Fibroblast of peridontal ligament (primary cell): ENCODE results near the gene PPFIA3.
"Not testable (repeated sequence)": the region's sequence is repeated elsewhere in the genome, so short reads cannot be mapped to it uniquely, and the experiment has no call there.

ENCODE experiments used
- DNase-seq: peaks from one replicate; pipeline ENCODE4 v3.0.0-alpha.2; 2010; ENCODE audit errors: extremely low read depth

Gene PPFIA3

DNA sequence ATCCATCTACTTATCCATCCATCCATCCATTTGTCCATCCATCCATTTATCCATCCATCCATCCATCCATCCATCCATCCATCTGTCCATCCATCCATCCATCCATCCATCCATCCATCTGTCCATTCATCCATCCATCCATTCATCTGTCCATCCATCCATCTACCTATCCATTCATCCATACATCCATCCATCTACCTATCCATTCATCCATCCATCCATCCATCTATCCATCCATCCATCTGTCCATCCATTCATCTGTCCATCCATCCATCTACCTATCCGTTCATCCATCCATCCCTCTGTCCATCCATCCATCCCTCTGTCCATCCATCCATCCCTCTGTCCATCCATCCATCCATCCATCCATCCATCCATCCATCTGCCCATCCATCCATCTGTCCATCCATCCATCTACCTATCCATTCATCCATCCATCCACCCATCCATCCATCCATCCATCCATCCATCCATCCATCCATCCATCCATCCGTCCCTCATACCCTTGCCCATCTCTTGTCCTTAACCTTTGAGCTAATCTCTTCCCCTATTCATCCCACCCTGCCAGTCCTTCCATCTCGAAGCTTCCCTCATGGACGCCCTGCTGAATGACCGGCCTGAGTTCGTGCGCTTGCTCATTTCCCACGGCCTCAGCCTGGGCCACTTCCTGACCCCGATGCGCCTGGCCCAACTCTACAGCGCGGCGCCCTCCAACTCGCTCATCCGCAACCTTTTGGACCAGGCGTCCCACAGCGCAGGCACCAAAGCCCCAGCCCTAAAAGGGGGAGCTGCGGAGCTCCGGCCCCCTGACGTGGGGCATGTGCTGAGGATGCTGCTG, 62.9 kb downstream of the PPFIA3 start:
- not testable (repeated sequence) for DNase-seq

DNA sequence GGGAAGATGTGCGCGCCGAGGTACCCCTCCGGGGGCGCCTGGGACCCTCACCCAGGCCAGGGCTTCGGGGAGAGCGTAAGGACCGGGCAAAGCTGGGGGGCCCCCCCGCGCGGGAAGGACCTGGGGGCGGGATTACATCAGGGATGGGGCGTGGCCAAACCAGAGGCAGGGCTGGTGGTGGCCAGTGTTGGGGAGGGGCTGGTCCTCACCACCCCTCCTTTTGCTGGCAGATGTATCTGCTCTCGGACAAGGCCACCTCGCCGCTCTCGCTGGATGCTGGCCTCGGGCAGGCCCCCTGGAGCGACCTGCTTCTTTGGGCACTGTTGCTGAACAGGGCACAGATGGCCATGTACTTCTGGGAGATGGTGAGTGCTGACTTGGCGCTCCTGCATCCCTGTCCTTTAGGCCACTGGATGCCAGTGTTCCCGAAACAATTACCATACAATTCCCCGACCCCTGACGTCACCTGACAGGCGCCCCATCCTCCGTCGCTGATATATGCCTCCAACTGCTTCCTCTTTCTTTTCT, 63.6 kb downstream of the PPFIA3 start:
- DNase-seq = no peak

DNA sequence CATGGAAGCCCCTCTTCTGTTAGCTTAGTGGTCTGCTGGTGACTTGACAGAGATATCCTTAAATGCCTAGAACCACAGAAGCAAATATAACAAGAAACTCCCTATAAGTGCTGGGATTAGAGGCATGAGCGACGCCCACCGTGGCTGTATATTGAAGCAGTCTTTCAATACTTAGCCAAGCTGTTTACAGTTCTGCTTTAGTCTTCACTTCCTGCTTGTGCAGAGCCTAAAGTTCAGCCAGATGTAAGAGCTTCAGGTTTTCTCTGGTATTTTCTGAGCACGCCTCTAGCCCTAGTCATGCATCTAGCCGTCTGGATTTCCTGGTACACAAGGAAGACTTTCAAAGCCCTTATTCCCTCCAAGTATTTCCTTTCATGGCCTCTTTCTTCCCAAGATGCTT, 66.8 kb downstream of the PPFIA3 start:
- no peak for DNase-seq

DNA sequence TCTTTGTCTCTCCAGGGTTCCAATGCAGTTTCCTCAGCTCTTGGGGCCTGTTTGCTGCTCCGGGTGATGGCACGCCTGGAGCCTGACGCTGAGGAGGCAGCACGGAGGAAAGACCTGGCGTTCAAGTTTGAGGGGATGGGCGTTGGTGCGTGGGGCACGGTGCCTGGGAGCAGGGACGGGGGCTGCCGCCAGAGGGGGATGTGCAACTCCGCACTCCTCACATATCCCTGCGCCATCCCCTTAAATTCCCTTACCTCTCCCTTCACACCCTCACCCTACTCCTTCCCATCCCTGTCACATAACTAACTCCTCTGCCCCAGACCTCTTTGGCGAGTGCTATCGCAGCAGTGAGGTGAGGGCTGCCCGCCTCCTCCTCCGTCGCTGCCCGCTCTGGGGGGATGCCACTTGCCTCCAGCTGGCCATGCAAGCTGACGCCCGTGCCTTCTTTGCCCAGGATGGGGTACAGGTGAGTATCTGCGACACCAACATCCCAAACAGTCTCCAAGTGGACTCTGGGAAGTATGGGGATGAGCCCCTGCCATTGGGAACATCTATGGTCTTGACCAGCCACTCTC, 69.4 kb downstream of the PPFIA3 start:
- no peak for DNase-seq

DNA sequence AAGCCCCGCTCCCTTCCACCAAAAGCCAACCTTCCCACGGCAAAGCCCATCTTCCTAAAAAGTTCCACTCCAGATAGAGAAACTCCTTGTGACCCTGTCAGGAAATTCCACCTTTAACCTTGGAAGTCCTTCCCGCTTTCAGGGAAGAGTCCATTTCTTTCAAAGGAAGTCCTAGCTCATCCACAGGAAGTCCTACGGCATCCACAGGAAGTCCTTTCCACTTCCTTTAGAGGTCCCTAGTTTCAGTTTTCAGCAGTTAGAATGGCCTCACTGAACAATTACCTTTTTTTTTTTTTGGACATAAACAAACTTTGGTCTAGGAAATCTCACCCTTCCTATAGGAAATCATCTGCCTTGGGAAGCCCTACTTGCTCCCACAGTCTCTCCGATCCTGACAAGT, 69.9 kb downstream of the PPFIA3 start:
- DNase-seq = no peak

DNA sequence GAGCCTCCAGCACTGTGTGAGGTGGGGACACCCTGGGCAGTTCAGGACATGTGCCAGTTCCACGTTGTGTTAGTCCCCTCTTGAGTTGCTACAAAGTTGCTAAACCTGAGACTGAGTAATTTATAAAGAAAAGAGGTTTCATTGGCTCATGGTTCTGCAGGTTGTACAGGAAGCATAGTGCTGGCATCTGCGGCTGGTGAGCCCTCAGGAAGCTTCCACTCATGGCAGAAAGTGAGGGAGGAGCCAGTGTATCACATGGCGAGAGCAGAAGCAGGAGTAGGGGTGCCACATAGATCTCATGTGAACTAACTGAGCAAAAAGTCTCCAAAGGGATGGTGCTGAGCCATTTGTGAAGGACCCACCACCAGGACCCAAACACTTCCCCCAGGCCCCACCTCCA, 71.4 kb downstream of the PPFIA3 start:
- no peak for DNase-seq

DNA sequence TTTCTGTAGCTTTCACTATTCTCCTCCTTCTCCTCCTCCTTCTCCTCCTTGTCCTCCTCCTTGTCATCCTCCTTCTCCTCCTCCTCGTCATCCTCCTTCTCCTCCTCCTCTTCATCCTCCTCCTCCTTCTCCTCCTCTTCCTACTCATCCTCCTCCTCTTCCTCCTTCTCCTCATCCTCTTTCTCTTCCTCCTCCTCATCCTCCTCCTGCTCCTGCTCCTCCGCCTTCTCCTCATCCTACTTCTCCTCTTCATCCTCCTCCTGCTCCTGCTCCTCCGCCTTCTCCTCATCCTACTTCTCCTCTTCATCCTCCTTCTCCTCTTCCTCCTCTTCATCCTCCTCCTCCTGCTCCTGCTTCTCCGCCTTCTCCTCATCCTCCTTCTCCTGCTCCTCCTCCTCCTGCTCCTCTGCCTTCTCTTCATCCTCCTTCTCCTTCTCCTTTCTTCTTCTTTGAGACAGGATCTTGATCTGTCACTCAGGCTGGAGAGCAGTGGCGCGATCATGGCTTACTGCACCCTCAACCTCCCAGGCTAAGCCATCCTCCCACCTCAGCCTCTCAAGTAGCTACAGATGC, 74.6 kb downstream of the PPFIA3 start:
- DNase-seq = no peak

DNA sequence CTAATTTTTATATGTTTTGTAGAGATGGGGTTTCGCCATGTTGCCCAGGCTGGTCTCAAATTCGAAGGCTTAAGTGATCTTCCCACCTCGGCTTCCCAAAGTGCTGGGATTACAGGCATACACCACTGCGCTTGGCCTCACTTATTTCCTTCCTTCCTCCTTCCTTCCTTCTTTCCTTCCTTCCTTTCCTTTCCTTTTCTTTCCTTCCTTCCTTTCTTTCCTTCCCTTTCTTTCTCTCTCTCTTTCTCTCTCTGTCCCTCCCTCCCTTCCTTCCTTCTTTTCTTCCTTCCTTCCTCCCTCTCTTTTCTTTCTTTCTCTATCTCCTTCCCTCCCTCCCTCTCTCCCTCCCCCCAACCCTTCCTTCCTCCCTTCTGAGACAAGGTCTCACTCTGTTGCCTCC, 75.1 kb downstream of the PPFIA3 start:
- DNase-seq = no peak

DNA sequence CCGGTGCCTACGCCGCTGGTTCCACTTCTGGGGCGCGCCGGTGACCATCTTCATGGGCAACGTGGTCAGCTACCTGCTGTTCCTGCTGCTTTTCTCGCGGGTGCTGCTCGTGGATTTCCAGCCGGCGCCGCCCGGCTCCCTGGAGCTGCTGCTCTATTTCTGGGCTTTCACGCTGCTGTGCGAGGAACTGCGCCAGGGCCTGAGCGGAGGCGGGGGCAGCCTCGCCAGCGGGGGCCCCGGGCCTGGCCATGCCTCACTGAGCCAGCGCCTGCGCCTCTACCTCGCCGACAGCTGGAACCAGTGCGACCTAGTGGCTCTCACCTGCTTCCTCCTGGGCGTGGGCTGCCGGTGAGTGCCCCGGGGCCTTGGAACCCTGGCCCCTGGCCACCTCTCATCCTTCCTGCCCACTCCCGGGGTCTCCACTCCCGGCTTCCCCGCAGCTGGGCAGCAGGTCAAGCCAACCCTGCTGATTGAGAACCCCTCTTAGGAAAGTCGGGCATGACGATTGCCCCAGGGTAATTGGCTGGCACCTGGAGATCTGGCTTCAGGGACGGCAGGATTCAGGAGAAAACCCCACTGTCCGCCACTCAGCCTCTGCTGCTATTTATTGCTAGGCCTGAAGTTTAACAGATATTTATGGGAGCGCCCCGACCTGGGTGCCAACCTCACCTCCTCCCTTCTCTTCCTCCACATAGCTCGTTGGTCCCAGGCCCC, 77.3 kb downstream of the PPFIA3 start:
- DNase-seq = no peak

DNA sequence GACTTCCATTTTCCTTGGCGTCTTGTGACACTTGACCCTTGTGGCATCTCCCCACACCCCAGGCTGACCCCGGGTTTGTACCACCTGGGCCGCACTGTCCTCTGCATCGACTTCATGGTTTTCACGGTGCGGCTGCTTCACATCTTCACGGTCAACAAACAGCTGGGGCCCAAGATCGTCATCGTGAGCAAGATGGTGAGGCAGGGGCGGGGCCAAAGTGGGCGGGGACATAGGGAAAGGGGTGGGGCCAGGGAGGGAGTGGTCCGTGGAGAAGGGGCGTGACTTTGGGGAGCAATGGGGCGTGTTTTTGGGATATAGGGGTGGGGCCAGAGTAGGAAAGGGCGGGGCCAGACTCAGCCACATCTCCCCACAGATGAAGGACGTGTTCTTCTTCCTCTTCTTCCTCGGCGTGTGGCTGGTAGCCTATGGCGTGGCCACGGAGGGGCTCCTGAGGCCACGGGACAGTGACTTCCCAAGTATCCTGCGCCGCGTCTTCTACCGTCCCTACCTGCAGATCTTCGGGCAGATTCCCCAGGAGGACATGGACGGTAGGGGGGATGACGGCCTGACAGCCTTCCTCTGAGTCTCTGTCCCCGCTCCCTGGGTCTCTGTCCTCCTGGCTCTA, 81.0 kb downstream of the PPFIA3 start:
- DNase-seq = no peak
